ENCODE measurements around the gene MAPK6. TPM values are rescaled to one million over a fixed set of nuclear protein-coding genes. Genes with fewer than 3 reads are reported as not detected.
"Not testable (repeated sequence)": the region's sequence is repeated elsewhere in the genome, so short reads cannot be mapped to it uniquely, and the experiment has no call there.

MAPK6 gene
- total RNA-seq, 1 experiment from 2014 or later, result 83.2 TPM

GRCh38 chr15:52002351-52002750 lies 16.7 kb upstream of the MAPK6 start:
- ChIA-PET CTCF (no interaction called here), POLR2A (no interaction called here)
- DNase-seq (ENCODE audit: low spot score) (no peak), ATAC-seq (no peak)
- TF ChIP-seq, protein P1, sequence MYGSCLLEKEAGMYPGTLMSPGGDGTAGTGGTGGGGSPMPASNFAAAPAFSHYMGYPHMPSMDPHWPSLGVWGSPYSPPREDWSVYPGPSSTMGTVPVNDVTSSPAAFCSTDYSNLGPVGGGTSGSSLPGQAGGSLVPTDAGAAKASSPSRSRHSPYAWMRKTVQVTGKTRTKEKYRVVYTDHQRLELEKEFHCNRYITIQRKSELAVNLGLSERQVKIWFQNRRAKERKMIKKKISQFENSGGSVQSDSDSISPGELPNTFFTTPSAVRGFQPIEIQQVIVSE (CRISPR knock-in tag; IDR thresholded peaks at IDR 0.05; ENCODE audit: borderline replicate concordance), result no peak
- no peak for TF ChIP-seq NR2C2 (CRISPR knock-in tag; IDR thresholded peaks at IDR 0.05)
- no peak for TF ChIP-seq ZBTB21 (CRISPR knock-in tag; IDR thresholded peaks at IDR 0.05; ENCODE audit: borderline replicate concordance)
- no peak for TF ChIP-seq HMGA2 (CRISPR knock-in tag; IDR thresholded peaks at IDR 0.05)
- no peak for TF ChIP-seq RORB (CRISPR knock-in tag; IDR thresholded peaks at IDR 0.05)
- TF ChIP-seq, protein P2, sequence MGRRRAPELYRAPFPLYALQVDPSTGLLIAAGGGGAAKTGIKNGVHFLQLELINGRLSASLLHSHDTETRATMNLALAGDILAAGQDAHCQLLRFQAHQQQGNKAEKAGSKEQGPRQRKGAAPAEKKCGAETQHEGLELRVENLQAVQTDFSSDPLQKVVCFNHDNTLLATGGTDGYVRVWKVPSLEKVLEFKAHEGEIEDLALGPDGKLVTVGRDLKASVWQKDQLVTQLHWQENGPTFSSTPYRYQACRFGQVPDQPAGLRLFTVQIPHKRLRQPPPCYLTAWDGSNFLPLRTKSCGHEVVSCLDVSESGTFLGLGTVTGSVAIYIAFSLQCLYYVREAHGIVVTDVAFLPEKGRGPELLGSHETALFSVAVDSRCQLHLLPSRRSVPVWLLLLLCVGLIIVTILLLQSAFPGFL (CRISPR knock-in tag; IDR thresholded peaks at IDR 0.05; ENCODE audit: borderline replicate concordance), result no peak
- no peak for TF ChIP-seq EMX1 (CRISPR knock-in tag; IDR thresholded peaks at IDR 0.05)
- no peak for TF ChIP-seq RELA (CRISPR knock-in tag; IDR thresholded peaks at IDR 0.05; ENCODE audit: borderline replicate concordance)
- TF ChIP-seq, protein P3, sequence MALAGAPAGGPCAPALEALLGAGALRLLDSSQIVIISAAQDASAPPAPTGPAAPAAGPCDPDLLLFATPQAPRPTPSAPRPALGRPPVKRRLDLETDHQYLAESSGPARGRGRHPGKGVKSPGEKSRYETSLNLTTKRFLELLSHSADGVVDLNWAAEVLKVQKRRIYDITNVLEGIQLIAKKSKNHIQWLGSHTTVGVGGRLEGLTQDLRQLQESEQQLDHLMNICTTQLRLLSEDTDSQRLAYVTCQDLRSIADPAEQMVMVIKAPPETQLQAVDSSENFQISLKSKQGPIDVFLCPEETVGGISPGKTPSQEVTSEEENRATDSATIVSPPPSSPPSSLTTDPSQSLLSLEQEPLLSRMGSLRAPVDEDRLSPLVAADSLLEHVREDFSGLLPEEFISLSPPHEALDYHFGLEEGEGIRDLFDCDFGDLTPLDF (CRISPR knock-in tag; IDR thresholded peaks at IDR 0.05), result no peak
- TF ChIP-seq FOXJ3 (CRISPR knock-in tag; IDR thresholded peaks at IDR 0.05; ENCODE audit: borderline replicate concordance), result no peak
- TF ChIP-seq, protein P4, sequence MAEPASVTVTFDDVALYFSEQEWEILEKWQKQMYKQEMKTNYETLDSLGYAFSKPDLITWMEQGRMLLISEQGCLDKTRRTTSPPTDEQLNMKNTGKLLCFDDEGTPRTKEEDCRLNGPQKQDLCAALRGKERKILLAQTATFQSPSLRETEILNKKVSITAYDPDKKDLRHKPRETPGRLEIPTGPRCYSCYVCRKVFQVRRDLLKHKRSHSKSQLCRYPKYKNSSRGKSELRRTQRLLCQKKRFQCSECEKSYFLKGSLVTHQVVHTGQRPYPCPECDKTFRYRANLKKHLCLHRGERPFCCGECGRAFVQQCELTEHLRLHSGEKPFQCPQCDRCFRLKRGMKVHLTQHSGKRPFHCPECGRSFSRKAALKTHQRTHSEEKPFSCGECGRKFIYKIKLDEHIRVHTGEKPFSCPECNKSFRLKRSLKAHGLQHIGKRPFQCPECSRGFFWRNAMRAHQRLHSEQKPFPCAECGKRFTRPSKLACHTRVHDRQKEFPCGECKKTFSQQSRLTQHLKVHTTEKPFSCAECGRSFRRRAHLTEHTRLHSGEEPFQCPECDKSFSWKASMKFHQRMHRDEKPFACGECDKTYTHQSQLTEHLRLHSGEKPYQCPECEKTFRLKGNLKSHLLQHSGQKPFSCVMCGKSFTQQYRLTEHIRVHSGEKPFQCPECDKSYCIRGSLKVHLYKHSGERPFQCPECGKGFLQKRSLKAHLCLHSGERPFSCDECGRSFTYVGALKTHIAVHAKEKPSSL (CRISPR knock-in tag; conservative IDR thresholded peaks at IDR 0.05), result no peak
- TF ChIP-seq ZNF512 (CRISPR knock-in tag; IDR thresholded peaks at IDR 0.05; ENCODE audit: borderline replicate concordance), result no peak
- TF ChIP-seq ATF1 (CRISPR knock-in tag; IDR thresholded peaks at IDR 0.05), result no peak
- no peak for TF ChIP-seq NR3C1 (CRISPR knock-in tag; conservative IDR thresholded peaks at IDR 0.05; ENCODE audit: low read depth)
- TF ChIP-seq IRF2 (CRISPR knock-in tag; IDR thresholded peaks at IDR 0.05; ENCODE audit: borderline replicate concordance, low read depth), result no peak
- Mint-ChIP-seq H3K27me3 (ENCODE audit: low read depth) (no peaks in the 10 kb centered on the region), H3K27ac (no peak overlapping the region), H3K4me3 (no peak overlapping the region), H3K36me3 (no peaks in the 10 kb centered on the region), H3K9me3 (peaks cover 5% of the 10 kb centered on the region; the same call in 1 of the 2 replicates), H3K4me1 (no peaks in the 10 kb centered on the region)

- H3K4me3 Mint-ChIP-seq; ATAC-seq; H3K4me1 Mint-ChIP-seq; H3K36me3 Mint-ChIP-seq; H3K27ac Mint-ChIP-seq; H3K27me3 Mint-ChIP-seq (ENCODE audit: low read depth); POLR2A ChIA-PET; H3K9me3 Mint-ChIP-seq; DNase-seq (ENCODE audit: low spot score); CTCF ChIA-PET: not testable (repeated sequence)
These were observed 15.9 kb upstream of the MAPK6 start for GRCh38 chr15:52003089-52003488.

GRCh38 chr15:52003710-52004109 lies 15.3 kb upstream of the MAPK6 start:
- Mint-ChIP-seq H3K27me3 (ENCODE audit: low read depth) (no peaks in the 10 kb centered on the region), H3K27ac (no peak overlapping the region), H3K36me3 (no peaks in the 10 kb centered on the region), H3K4me3 (no peak overlapping the region), H3K9me3 (peaks cover 5% of the 10 kb centered on the region; the same call in 1 of the 2 replicates), H3K4me1 (peaks cover under 1% of the 10 kb centered on the region; the same call in 1 of the 2 replicates)
- TF ChIP-seq NR3C1 (CRISPR knock-in tag; conservative IDR thresholded peaks at IDR 0.05; ENCODE audit: low read depth), result no peak
- no peak for TF ChIP-seq CBFB (CRISPR knock-in tag; IDR thresholded peaks at IDR 0.05; ENCODE audit: low read depth)
- no peak for TF ChIP-seq ATF1 (CRISPR knock-in tag; IDR thresholded peaks at IDR 0.05)
- no peak for TF ChIP-seq ZNF232 (CRISPR knock-in tag; IDR thresholded peaks at IDR 0.05)
- TF ChIP-seq, protein P5, sequence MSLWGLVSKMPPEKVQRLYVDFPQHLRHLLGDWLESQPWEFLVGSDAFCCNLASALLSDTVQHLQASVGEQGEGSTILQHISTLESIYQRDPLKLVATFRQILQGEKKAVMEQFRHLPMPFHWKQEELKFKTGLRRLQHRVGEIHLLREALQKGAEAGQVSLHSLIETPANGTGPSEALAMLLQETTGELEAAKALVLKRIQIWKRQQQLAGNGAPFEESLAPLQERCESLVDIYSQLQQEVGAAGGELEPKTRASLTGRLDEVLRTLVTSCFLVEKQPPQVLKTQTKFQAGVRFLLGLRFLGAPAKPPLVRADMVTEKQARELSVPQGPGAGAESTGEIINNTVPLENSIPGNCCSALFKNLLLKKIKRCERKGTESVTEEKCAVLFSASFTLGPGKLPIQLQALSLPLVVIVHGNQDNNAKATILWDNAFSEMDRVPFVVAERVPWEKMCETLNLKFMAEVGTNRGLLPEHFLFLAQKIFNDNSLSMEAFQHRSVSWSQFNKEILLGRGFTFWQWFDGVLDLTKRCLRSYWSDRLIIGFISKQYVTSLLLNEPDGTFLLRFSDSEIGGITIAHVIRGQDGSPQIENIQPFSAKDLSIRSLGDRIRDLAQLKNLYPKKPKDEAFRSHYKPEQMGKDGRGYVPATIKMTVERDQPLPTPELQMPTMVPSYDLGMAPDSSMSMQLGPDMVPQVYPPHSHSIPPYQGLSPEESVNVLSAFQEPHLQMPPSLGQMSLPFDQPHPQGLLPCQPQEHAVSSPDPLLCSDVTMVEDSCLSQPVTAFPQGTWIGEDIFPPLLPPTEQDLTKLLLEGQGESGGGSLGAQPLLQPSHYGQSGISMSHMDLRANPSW (CRISPR knock-in tag; conservative IDR thresholded peaks at IDR 0.05; ENCODE audit: low read depth), result no peak
- no peak for TF ChIP-seq CREB1 (CRISPR knock-in tag; IDR thresholded peaks at IDR 0.05)
- CTCF ChIA-PET, result interaction anchor here (1.7 kb wide), 1 partner anchor 75 kb away, joined by 6 read pairs; no protein-coding TSS in a partner anchor
- no peak for DNase-seq (ENCODE audit: low spot score)
- ATAC-seq, result no peak
- POLR2A ChIA-PET, result no interaction called here

All from WTC11 (cell line).